ENCODE results near the gene MYOM1.

The MYOM1 gene

DNA sequence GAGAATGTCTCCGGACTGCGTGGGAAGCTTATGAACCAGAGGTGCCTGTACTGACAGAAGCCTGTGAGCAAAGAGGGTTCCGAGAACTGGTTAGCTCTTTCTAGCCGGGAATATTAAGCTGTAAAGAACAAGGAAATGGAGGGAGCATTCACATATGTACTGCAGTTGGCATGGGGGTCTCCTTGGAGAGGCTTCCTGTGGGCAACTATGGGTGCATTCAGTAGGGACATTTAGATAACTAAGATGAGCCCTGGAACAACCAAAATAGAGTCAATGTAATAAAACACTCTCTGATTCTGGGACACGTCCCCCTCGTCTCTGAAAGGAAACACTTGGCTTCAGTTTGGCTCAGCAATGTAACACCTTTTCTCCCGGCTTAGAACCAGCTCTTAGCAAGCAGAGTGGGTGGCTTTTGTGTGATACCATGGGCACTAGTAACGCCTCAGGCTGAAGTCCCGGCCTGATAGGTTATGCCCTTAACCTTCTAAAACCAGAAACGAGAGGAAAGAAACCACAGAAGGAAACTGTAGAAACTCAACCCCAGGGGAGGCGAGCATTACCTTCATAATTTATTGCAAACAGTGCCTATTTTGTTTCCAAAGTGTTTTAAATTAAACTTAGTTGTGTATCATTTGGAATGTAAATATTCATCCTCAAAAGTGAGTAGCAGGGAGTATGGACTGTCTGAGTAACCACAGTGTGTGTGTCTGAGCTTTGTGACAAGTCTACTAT is 158.0 kb downstream of the MYOM1 start:
- H3K4me3 ChIP-seq (replicated peaks; ENCODE audit: low read depth, low read length), result no peak overlapping the region
- no peaks in the 10 kb centered on the region for H3K36me3 ChIP-seq (ENCODE audit: control insufficient read depth, insufficient read depth, low read length)
- DNase-seq (ENCODE audit: extremely low read depth, insufficient read length), result no peak
- no peaks in the 10 kb centered on the region for H3K27me3 ChIP-seq (replicated peaks; ENCODE audit: control insufficient read depth, insufficient read depth, low read length)
- TF ChIP-seq, protein P1, sequence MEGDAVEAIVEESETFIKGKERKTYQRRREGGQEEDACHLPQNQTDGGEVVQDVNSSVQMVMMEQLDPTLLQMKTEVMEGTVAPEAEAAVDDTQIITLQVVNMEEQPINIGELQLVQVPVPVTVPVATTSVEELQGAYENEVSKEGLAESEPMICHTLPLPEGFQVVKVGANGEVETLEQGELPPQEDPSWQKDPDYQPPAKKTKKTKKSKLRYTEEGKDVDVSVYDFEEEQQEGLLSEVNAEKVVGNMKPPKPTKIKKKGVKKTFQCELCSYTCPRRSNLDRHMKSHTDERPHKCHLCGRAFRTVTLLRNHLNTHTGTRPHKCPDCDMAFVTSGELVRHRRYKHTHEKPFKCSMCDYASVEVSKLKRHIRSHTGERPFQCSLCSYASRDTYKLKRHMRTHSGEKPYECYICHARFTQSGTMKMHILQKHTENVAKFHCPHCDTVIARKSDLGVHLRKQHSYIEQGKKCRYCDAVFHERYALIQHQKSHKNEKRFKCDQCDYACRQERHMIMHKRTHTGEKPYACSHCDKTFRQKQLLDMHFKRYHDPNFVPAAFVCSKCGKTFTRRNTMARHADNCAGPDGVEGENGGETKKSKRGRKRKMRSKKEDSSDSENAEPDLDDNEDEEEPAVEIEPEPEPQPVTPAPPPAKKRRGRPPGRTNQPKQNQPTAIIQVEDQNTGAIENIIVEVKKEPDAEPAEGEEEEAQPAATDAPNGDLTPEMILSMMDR (IDR thresholded peaks at IDR 0.05; ENCODE audit: insufficient read depth, low read length, poor library complexity, severe bottlenecking), result no peak

DNA sequence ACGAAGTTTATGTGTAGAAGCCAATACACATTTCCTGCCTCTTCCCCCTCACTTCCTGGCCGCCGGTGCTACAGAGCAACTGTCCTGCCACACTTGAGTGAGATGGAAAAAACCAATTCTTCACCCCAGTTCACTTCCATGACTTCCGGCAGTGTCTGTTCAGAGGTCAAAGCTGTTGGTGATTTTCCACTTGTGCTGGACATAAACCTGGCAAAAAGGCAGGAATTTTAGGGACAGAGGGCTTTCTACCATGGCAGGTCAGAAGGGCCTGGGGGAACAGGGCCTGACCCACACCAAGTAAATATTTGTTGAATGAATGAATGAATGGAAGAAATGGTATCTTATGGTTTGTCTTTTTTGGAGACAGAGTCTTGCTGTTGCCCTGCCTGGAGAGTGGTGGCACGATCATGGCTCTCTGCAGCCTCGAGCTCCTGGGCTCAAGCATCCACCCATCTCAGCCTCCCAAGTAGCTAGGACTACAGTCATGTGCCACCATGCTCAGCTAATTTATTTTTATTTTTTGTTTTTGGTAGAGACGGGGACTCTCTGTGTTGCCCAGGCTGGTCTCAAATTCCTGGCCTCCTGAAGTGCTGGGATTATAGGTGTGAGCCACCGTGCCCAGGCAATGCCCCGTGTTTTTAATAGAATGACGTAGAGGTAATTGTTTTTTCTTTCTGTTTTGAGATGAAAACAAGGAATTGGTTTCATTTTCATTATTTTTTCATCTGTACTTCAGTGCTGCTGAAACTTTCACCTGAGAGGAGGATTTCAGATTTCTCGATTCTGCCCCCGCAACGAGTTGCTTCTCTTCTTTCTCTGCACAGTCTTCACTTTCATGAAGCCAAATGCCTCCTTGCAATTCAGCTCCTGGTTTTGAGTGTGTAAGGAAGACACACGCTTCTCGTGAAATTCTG is 158.8 kb downstream of the MYOM1 start:
- H3K27me3 ChIP-seq (replicated peaks; ENCODE audit: control insufficient read depth, insufficient read depth, low read length), result no peaks in the 10 kb centered on the region
- DNase-seq (ENCODE audit: extremely low read depth, insufficient read length), result no peak
- no peak overlapping the region for H3K4me3 ChIP-seq (replicated peaks; ENCODE audit: low read depth, low read length)
- TF ChIP-seq, protein P1 (IDR thresholded peaks at IDR 0.05; ENCODE audit: insufficient read depth, low read length, poor library complexity, severe bottlenecking), result no peak
- H3K36me3 ChIP-seq (ENCODE audit: control insufficient read depth, insufficient read depth, low read length), result no peaks in the 10 kb centered on the region

DNA sequence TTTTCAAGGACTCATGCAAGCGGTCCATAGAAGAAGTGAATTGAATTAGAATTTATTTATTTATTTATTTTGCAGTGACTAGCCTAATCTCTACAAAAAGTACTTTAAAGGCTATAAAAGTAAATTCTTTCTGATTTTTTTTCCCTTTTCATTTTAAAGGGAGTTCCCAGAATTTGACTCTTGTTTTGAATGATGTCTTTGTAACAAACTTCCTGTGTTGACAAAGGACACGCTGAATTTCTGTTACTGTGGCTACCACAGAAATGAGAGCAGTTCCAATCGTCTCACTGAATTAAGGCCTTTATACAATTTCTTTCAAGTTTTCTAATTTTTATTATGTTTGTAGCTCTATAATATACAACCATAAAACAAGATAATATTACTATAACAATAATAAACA is 160.5 kb downstream of the MYOM1 start:
- Histone ChIP-seq H3K4me3 (replicated peaks; ENCODE audit: low read depth, low read length) (no peak overlapping the region), H3K36me3 (ENCODE audit: control insufficient read depth, insufficient read depth, low read length) (no peaks in the 10 kb centered on the region), H3K27me3 (replicated peaks; ENCODE audit: control insufficient read depth, insufficient read depth, low read length) (no peaks in the 10 kb centered on the region)
- TF ChIP-seq, protein P1 (IDR thresholded peaks at IDR 0.05; ENCODE audit: insufficient read depth, low read length, poor library complexity, severe bottlenecking), result no peak
- DNase-seq (ENCODE audit: extremely low read depth, insufficient read length), result no peak

DNA sequence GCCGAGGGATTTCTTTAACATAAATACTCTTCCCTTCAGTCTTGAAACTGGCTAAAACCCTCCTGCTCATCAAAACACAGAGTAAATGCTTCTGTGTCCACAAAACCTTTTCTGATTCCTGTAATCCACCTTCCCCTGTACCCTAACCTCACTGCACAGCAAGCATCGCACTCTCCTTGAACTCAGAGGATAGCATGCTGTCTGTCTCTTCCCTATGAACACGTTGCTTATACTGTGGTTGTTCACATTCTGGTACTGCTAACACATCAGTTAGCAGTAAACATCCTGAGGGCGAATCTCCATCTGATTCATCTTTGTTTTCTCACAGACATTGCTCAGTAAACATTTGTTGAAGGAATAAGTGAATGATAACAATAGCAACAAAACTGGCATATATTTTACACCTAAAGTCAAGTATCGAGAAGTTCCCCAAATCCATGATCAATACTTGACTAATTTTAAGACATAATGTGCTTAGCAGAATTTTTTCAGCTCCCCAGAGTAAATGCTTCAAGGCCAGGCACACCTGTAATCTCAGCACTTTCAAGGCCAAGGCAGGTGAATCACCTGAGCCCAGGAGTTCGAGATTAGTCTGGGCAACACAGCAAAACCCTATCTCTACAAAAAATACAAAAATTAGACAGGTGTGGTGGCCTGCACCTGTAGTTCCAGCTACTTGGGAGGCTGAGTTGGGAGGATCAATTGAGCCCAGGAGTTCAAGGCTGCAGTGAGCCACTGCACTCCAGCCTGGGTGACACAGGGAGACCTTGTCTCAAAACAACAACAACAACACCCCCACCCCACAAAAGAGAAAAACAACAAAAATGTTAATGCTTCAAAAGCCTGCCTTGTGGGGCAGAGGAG is 161.2 kb downstream of the MYOM1 start:
- TF ChIP-seq, protein P1 (IDR thresholded peaks at IDR 0.05; ENCODE audit: insufficient read depth, low read length, poor library complexity, severe bottlenecking), result no peak
- H3K27me3 ChIP-seq (replicated peaks; ENCODE audit: control insufficient read depth, insufficient read depth, low read length), result no peaks in the 10 kb centered on the region
- no peak for DNase-seq (ENCODE audit: extremely low read depth, insufficient read length)
- no peaks in the 10 kb centered on the region for H3K36me3 ChIP-seq (ENCODE audit: control insufficient read depth, insufficient read depth, low read length)
- no peak overlapping the region for H3K4me3 ChIP-seq (replicated peaks; ENCODE audit: low read depth, low read length)

DNA sequence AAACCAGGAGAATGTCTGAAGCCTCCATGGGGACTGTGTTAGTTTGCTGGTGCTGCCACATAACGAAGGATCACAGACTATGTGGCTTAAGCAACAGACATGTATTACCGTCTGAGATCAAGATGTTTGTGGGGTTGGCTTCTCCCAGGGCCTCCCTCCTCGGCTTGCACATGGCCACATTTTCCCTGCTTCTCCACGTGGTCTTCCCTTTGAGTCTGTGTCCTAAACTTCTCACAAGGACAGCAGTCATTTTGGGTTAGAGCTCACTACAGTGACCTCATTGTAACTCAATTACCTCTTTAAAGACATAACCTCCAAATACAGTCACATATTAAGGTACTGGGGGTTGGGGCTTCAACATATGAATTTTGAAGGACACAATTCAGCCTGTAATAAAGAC is 162.2 kb downstream of the MYOM1 start:
- H3K36me3 ChIP-seq (ENCODE audit: control insufficient read depth, insufficient read depth, low read length), result no peaks in the 10 kb centered on the region
- no peaks in the 10 kb centered on the region for H3K27me3 ChIP-seq (replicated peaks; ENCODE audit: control insufficient read depth, insufficient read depth, low read length)
- H3K4me3 ChIP-seq (replicated peaks; ENCODE audit: low read depth, low read length), result no peak overlapping the region
- TF ChIP-seq, protein P1 (IDR thresholded peaks at IDR 0.05; ENCODE audit: insufficient read depth, low read length, poor library complexity, severe bottlenecking), result no peak
- DNase-seq (ENCODE audit: extremely low read depth, insufficient read length), result no peak
